H4 (cell line): ENCODE results near the gene VPS35L. TPM values are rescaled to one million over a fixed set of nuclear protein-coding genes. Genes with fewer than 3 reads are reported as not detected.
"Not testable (repeated sequence)": the region's sequence is repeated elsewhere in the genome, so short reads cannot be mapped to it uniquely, and the experiment has no call there.

Experiments used
- DNase-seq: peaks from one replicate; pipeline ENCODE4 v3.0.0-alpha.2; 2015; ENCODE audit warnings: low spot score
- total RNA-seq: library from RNA; depleted of rRNA; stranded (reverse); fragments of >200 nt; shearing (Covaris generic); gene quantifications from 2 replicates; pipeline ENCODE4 v1.2.3, GENCODE V29; 2014

VPS35L gene
- total RNA-seq, 1 experiment from 2014 or later = 32.9 TPM

- no peak for DNase-seq
These were observed 98.6 kb downstream of the VPS35L start for GRCh38 chr16:19654147-19654546.

GRCh38 chr16:19655242-19655777 lies 99.8 kb downstream of the VPS35L start:
- DNase-seq = no peak

- DNase-seq = no peak
These were observed 102.3 kb downstream of the VPS35L start for GRCh38 chr16:19657831-19658230.

GRCh38 chr16:19659554-19659953 lies 104.1 kb downstream of the VPS35L start:
- no peak for DNase-seq

GRCh38 chr16:19660432-19660831 lies 104.9 kb downstream of the VPS35L start:
- DNase-seq = no peak

GRCh38 chr16:19662351-19662750 lies 106.8 kb downstream of the VPS35L start:
- DNase-seq = no peak

GRCh38 chr16:19664166-19664565 lies 108.7 kb downstream of the VPS35L start:
- DNase-seq = no peak

GRCh38 chr16:19665313-19665712 lies 109.8 kb downstream of the VPS35L start:
- not testable (repeated sequence) for DNase-seq

GRCh38 chr16:19666477-19666876 lies 111.0 kb downstream of the VPS35L start:
- DNase-seq = no peak

- no peak for DNase-seq
These were observed 116.9 kb downstream of the VPS35L start for GRCh38 chr16:19672378-19672777.

GRCh38 chr16:19674485-19674884 lies 119.0 kb downstream of the VPS35L start:
- DNase-seq = no peak

- DNase-seq = no peak
These were observed 121.9 kb downstream of the VPS35L start for GRCh38 chr16:19677402-19677801.

GRCh38 chr16:19678804-19679203 lies 123.3 kb downstream of the VPS35L start:
- no peak for DNase-seq

GRCh38 chr16:19679281-19679680 lies 123.8 kb downstream of the VPS35L start:
- DNase-seq = not testable (repeated sequence)

- no peak for DNase-seq
These were observed 125.4 kb downstream of the VPS35L start for GRCh38 chr16:19680881-19681340.

GRCh38 chr16:19681637-19682036 lies 126.1 kb downstream of the VPS35L start:
- no peak for DNase-seq

GRCh38 chr16:19683453-19684236 lies 128.1 kb downstream of the VPS35L start:
- no peak for DNase-seq

- DNase-seq = no peak
These were observed 129.7 kb downstream of the VPS35L start for GRCh38 chr16:19685176-19685575.

GRCh38 chr16:19687279-19687678 lies 131.8 kb downstream of the VPS35L start:
- DNase-seq = no peak

- no peak for DNase-seq
These were observed 133.0 kb downstream of the VPS35L start for GRCh38 chr16:19688396-19689024.

GRCh38 chr16:19689342-19689741 lies 133.8 kb downstream of the VPS35L start:
- no peak for DNase-seq

GRCh38 chr16:19690196-19690595 lies 134.7 kb downstream of the VPS35L start:
- no peak for DNase-seq

- DNase-seq = no peak
These were observed 135.7 kb downstream of the VPS35L start for GRCh38 chr16:19691161-19691711.
